Measurements from ENCODE around the gene GPC1.

GRCh38 chr2:240466579-240467148, 31.2 kb downstream of the GPC1 start:
- no peak for TF ChIP-seq YY1 (IDR thresholded peaks at IDR 0.05; ENCODE audit: insufficient read depth, insufficient read length)
- TF ChIP-seq ZNF274 (IDR thresholded peaks at IDR 0.05; ENCODE audit: low read depth, low read length), result no peak
